ENCODE measurements around the gene PGM3.

The PGM3 gene

DNA sequence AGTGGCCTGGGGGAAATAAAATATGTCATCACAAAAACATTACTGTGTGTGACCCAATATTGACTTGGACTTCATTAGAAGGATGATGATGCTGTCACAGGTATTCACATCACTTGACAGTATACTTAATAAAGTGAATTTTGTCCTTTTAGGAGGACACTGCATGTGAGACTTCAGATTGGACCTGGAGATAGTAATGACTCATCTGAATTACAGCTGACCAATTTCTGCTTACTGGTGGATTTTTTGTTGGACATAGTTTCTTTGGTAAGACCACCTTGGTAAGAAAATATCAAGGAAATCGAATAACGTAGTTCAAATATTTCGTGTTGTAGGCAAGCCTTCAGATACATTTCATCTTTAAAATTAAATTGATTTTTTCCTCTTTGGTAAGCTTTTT is 68.5 kb downstream of the PGM3 start:
- FAIRE-seq (no peak), DNase-seq (ENCODE audit: insufficient read length, low spot score) (no peak)

DNA sequence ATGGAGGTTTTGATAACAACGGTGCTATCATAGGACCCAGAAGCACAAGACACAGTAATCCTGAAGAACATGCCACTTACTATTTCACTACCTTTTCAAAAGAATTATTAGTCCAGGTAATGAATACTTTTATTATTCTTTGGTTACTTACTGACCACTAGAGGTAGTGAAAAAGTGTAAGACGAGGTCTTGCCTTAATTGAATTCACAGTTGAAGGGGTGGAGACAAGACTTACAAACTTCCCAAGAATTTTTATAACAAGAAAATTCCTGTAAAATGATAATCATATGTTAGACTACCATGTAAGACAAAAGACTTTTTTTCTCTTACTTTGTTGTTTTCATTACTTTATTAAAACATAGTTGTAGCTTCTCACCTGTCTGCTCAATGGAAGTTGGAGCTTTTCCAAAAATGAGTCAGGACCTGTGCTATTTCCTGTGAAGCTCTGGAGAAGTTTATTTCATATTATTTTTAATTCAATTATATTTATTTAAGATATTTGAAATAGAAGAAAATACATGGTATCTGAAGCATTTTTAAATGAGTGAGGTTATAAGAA is 73.2 kb downstream of the PGM3 start:
- FAIRE-seq, result no peak
- no peak for DNase-seq (ENCODE audit: insufficient read length, low spot score)

DNA sequence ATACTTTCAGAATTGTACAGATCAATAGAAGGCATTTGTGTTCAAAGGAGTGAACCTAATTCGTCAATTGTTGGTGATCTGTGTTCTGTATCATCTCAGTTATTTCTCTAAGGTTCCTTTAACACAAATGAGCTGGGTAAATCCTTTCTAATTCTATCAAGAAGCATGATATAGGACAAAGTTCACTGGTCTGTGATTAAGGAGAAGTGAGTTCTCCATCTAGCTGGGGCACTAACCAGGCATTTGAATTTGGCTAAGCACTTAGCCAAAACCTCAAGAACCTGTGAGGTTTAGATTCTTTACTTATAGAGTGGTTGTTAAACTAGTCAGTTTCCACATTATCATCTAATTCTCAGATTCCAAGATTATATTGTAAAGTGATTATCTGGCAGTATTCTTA is 75.3 kb downstream of the PGM3 start:
- DNase-seq (ENCODE audit: insufficient read length, low spot score) (no peak), FAIRE-seq (no peak)

Data from GM19239 (cell line).